ENCODE measurements around the gene AQP1.

Gene AQP1

GRCh38 chr7:30938435-30939316 lies 27.0 kb downstream of the AQP1 start:
- peak; percentile 59 for DNase-seq

- DNase-seq = no peak
Observed at GRCh38 chr7:30941582-30942323, 30.1 kb downstream of the AQP1 start.

- no peak for DNase-seq
Observed at GRCh38 chr7:30950197-30950596, 38.5 kb downstream of the AQP1 start.

GRCh38 chr7:30954914-30955313 lies 43.3 kb downstream of the AQP1 start:
- no peak for DNase-seq

- no peak for DNase-seq
Observed at GRCh38 chr7:30956704-30957103, 45.1 kb downstream of the AQP1 start.

GRCh38 chr7:30963842-30964241 lies 52.2 kb downstream of the AQP1 start, which contains the start of gene GHRHR:
Gene GHRHR, plus strand, starts transcription at chr7:30963953. Its CDS starts 116 bp downstream, at chr7:30964069.
- no peak for DNase-seq

GRCh38 chr7:30965372-30965771 lies 53.7 kb downstream of the AQP1 start:
- no peak for DNase-seq

GRCh38 chr7:30965883-30966282 lies 54.2 kb downstream of the AQP1 start:
- no peak for DNase-seq

- DNase-seq = no peak
Observed at GRCh38 chr7:30968294-30968693, 56.6 kb downstream of the AQP1 start.

- DNase-seq = no peak
Observed at GRCh38 chr7:30968747-30969603, 57.3 kb downstream of the AQP1 start.

- no peak for DNase-seq
Observed at GRCh38 chr7:30969604-30969970, 57.9 kb downstream of the AQP1 start.

GRCh38 chr7:30970074-30970473 lies 58.4 kb downstream of the AQP1 start:
- DNase-seq = no peak

- no peak for DNase-seq
Observed at GRCh38 chr7:30970594-30971094, 59.0 kb downstream of the AQP1 start.

- DNase-seq = no peak
Observed at GRCh38 chr7:30971440-30971839, 59.8 kb downstream of the AQP1 start.

GRCh38 chr7:30971840-30972563 lies 60.3 kb downstream of the AQP1 start:
- DNase-seq = no peak

GRCh38 chr7:30973292-30973691 lies 61.6 kb downstream of the AQP1 start:
- no peak for DNase-seq

- DNase-seq = no peak
Observed at GRCh38 chr7:30973791-30974604, 62.3 kb downstream of the AQP1 start.

GRCh38 chr7:30974605-30975255 lies 63.1 kb downstream of the AQP1 start:
- DNase-seq = peak; percentile 2
